ENCODE data around the gene LORICRIN. TPM values are rescaled to one million over a fixed set of nuclear protein-coding genes. Genes with fewer than 3 reads are reported as not detected.
A peak's percentile ranks its signal among the peaks of the same experiment; 100 is the strongest.

The LORICRIN gene
- total RNA-seq, 1 experiment from 2014 or later, result not detected

- TF ChIP-seq SIN3A (IDR thresholded peaks at IDR 0.05; ENCODE audit: borderline replicate concordance, insufficient read depth, low read depth, low read length) (no peak), CTCF (IDR thresholded peaks at IDR 0.05) (peak; percentile 52)
- no peak for DNase-seq (ENCODE audit: low read depth, low spot score)
- Histone ChIP-seq H3K27ac (ENCODE audit: low read length) (no peak overlapping the region), H3K4me1 (ENCODE audit: control insufficient read depth, insufficient read depth, low read length) (no peaks in the 10 kb centered on the region), H3K9me3 (ENCODE audit: control insufficient read depth, insufficient read depth, low read depth, low read length) (no peaks in the 10 kb centered on the region), H3K4me3 (ENCODE audit: low read depth in 2 of 2, low read length in 2 of 2) (no peak overlapping the region), H3K36me3 (ENCODE audit: control insufficient read depth, insufficient read depth, low read length) (no peaks in the 10 kb centered on the region; the same call in 1 of the 2 replicates), H3K27me3 (ENCODE audit: control insufficient read depth, insufficient read depth, low read length) (peaks cover 6% of the 10 kb centered on the region; the same call in 1 of the 2 replicates)
- POLR2A ChIA-PET, result no interaction called here
- no TSS peak for BruUV-seq (replicated peaks)
- CTCF ChIA-PET, result interaction anchor here (1.0 kb wide), 1 partner anchor 115 kb away, joined by 3 read pairs; no protein-coding TSS in a partner anchor
- intact Hi-C loops (cut with micrococcal nuclease; ENCODE audit: unreplicated experiment), result no loop called here
- ATAC-seq, result peak; percentile 70
- in situ Hi-C loops (cut with HindIII; ENCODE audit: low pct_unique_long_range_greater_than_20kb, low sequenced_read_pairs), result no loop called here
These were observed 21.0 kb upstream of the LORICRIN start for GRCh38 chr1:153238527-153238926.

GRCh38 chr1:153242160-153242559 lies 17.3 kb upstream of the LORICRIN start:
- no peaks in the 10 kb centered on the region for H3K36me3 ChIP-seq (ENCODE audit: control insufficient read depth, insufficient read depth, low read length)
- no peaks in the 10 kb centered on the region for H3K9me3 ChIP-seq (ENCODE audit: control insufficient read depth, insufficient read depth, low read depth, low read length)
- CTCF ChIA-PET, result interaction anchor here (0.6 kb wide), 1 partner anchor 498 kb away, joined by 3 read pairs; no protein-coding TSS in a partner anchor
- intact Hi-C loops (cut with micrococcal nuclease; ENCODE audit: unreplicated experiment), result no loop called here
- no peak for TF ChIP-seq CTCF (IDR thresholded peaks at IDR 0.05)
- TF ChIP-seq REST (IDR thresholded peaks at IDR 0.05; ENCODE audit: insufficient read depth in 1 of 2, low read depth in 2 of 2, low read length in 1 of 2), result no peak
- no peak for TF ChIP-seq SIN3A (IDR thresholded peaks at IDR 0.05; ENCODE audit: borderline replicate concordance, insufficient read depth, low read depth, low read length)
- no peak for TF ChIP-seq POLR2AphosphoS5 (IDR thresholded peaks at IDR 0.05; ENCODE audit: low read depth, low read length)
- TF ChIP-seq TCF7L2 (IDR thresholded peaks at IDR 0.05; ENCODE audit: low read depth, low read length), result no peak
- no peak for ATAC-seq
- BruUV-seq (replicated peaks), result no TSS peak
- no peak overlapping the region for H3K27ac ChIP-seq (ENCODE audit: low read length)
- no peak for DNase-seq (ENCODE audit: low read depth, low spot score)
- H3K4me3 ChIP-seq (ENCODE audit: low read depth in 2 of 2, low read length in 2 of 2), result no peak overlapping the region
- in situ Hi-C loops (cut with HindIII; ENCODE audit: low pct_unique_long_range_greater_than_20kb, low sequenced_read_pairs), result no loop called here
- POLR2A ChIA-PET, result no interaction called here
- H3K4me1 ChIP-seq (ENCODE audit: control insufficient read depth, insufficient read depth, low read length), result no peaks in the 10 kb centered on the region
- 0 out of 2 replicates have a peak, but pooled peaks cover 3% of the 10 kb centered on the region for H3K27me3 ChIP-seq (ENCODE audit: control insufficient read depth, insufficient read depth, low read length)

All from Panc1 (cell line).